Upper lobe of left lung (tissue), 6 donors: ENCODE results near the gene SOCS4. TPM values are rescaled to one million over a fixed set of nuclear protein-coding genes. Genes with fewer than 3 reads are reported as not detected.
"Not testable (repeated sequence)": the region's sequence is repeated elsewhere in the genome, so short reads cannot be mapped to it uniquely, and the experiment has no call there.

Experiments
- ATAC-seq, 2 donors: fragments of 200-7000 bp; cut with Tn5 transposase; one replicate each; pipeline ENCODE4 v1.9.1; 2022; ENCODE audit warnings: mild to moderate bottlenecking in 2 of 2, moderate library complexity in 2 of 2; ENCODE audit not compliant: low FRiP score in 2 of 2
- DNase-seq, 2 donors: peaks; one replicate each; pipeline ENCODE4 v3.0.0-alpha.2; 2019 to 2020
- H3K27ac ChIP-seq, 4 donors: fragments of 200-600 bp; sonication (generic); one replicate each; pipeline ENCODE4 v1.5.1; 2016 to 2019
- H3K27me3 ChIP-seq, 4 donors: fragments of 200-600 bp; sonication (generic); one replicate each; pipeline ENCODE4 v1.5.1; 2017 to 2019
- H3K36me3 ChIP-seq, 4 donors: fragments of 200-600 bp; sonication (generic); one replicate each; pipeline ENCODE4 v1.5.1; 2016 to 2019
- H3K4me1 ChIP-seq, 4 donors: fragments of 200-600 bp; sonication (generic); one replicate each; pipeline ENCODE4 v1.5.1; 2018 to 2019
- H3K4me3 ChIP-seq, 4 donors: fragments of 200-600 bp; sonication (generic); one replicate each; pipeline ENCODE4 v1.5.1; 2017 to 2019; ENCODE audit warnings: mild to moderate bottlenecking in 2 of 4, moderate library complexity in 1 of 4
- H3K9me3 ChIP-seq, 4 donors: fragments of 200-600 bp; sonication (generic); one replicate each; pipeline ENCODE4 v1.5.1; 2018 to 2019
- EP300 ChIP-seq, 4 donors: sonication (generic); formaldehyde crosslinking; IDR thresholded peaks; one replicate each; pipeline ENCODE4 v1.5.1; 2017; ENCODE audit warnings: antibody characterized with exemption in 4 of 4, control low read depth in 2 of 4
- POLR2A ChIP-seq, 4 donors: fragments of 450-650 bp; IDR thresholded peaks; one replicate each; pipeline ENCODE4 v1.5.1; 2016 to 2017; ENCODE audit warnings: antibody characterized with exemption in 4 of 4, mild to moderate bottlenecking in 2 of 4
- POLR2AphosphoS5 ChIP-seq, 2 donors: sonication (generic); formaldehyde crosslinking; IDR thresholded peaks; one replicate each; pipeline ENCODE4 v1.5.1; 2017; ENCODE audit warnings: antibody characterized with exemption in 2 of 2
- WGBS, 2 donors: methylation state at CpG; one replicate each; pipeline ENCODE4 v1.1.5; 2017 to 2018; 5-methylcytosine and 5-hydroxymethylcytosine counted together
- total RNA-seq, 6 donors: library from RNA; depleted of rRNA in 4 of 6; stranded (reverse); fragments of >200 nt in 4 of 6; gene quantifications; one replicate each; pipeline versions ENCODE4 v1.1.0 to v1.2.1, GENCODE V29; 2016 to 2021
- TF ChIP-seq, protein P1 (sequence below), 6 experiments: fragments of 450-650 bp in 4 of 6; fragments of 200-600 bp in 2 of 6; sonication (generic) in 2 of 6; IDR thresholded peaks; one replicate each; pipeline ENCODE4 v1.5.1; 2016 to 2019; ENCODE audit warnings: antibody characterized with exemption in 6 of 6
- donor health status: DM: no; HTN: no; CAD: no; lungs with moderate emphysema.
- donor health status: DM: no; HTN: yes; CAD: no; lungs with severe emphysema.

Gene SOCS4
- total RNA-seq, 6 donors from 2014 or later = 4.4 to 26.5 (median 18.4) TPM

DNA sequence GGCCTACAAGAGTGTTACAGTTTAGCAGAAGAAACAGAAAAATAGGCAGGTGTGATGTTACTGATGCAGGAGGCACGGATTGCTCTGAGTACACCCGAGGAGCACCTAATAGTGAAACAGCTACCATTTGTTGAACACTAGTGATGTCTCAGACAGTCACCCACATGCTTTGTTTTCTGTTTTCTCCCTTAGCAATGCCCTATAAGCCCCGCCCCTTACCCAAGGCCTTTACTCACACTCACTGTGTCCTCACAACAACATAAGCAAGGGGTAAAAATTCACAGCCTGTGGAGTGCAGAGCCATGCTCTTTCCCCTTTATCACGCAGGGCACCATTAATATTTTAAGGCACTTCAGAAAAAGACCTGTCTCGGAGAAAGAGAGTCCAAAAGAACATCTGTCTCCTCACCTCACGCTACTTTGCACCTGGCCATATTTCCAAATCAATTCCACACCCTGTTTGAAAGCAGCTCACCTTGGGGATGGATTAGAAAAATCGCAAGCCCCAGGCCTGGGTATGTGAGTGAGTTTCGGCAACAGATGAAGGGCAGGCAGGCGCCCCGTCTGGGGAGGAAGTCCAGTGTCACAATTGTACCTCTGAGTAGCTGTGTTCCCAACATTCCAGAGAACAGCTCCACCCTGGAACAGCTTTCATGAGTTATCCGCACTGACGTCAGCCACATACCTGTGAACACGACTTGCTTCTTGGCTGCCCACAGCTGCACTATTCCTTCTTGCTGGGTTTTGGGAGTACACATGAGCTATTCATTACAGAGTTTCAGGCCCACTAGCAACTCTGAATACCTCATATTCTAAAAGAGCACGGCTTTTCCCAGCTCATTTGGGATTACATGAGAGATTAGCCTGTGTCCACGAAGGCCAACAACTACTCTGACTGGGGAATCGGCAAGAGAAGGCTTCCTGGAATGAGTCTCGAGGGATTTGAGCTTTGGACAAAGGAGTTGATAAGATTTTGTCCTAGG is 50.4 kb downstream of the SOCS4 start:
- peak overlapping the region; percentile 56 to 80 (median 68) for H3K27ac ChIP-seq
- peak; percentile 73 to 94 for ATAC-seq
- DNase-seq = peak in 1 of 2 donors; percentile 87

DNA sequence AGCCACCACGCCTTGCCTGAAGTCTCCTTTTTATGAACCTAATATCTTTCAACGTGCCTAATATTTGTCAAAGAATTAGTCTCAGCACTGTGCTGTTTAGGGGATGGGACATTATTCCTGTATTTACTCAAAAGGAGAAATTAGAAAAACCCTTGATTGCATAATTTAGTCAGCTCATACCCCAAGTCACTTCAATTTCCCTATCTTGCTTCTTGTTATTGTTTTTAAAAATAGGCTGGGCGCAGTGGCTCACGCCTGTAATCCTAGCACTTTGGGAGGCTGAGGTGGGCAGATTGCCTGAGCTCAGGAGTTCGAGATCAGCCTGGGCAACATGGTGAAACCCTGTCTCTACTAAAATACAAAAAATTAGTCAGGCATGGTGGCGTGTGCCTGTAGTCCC is 52.9 kb downstream of the SOCS4 start:
- not testable (repeated sequence) for H3K36me3 ChIP-seq, ATAC-seq, H3K4me1 ChIP-seq, H3K27ac ChIP-seq, DNase-seq, H3K27me3 ChIP-seq, H3K9me3 ChIP-seq, H3K4me3 ChIP-seq
- WGBS, 2 donors = 75 to 78% methylated on average over 6 of the region's 6 CpGs

More for the DNA sequence above, 50.4 kb downstream of the SOCS4 start:
- no peaks in the 10 kb centered on the region for H3K27me3 ChIP-seq
- no peaks in the 10 kb centered on the region for H3K36me3 ChIP-seq
- H3K4me3 ChIP-seq = no peak overlapping the region
- 69 to 84% methylated on average over 17 of the region's 17 CpGs for WGBS, 2 donors
- TF ChIP-seq POLR2A (IDR thresholded peaks at IDR 0.05) (peak in 1 of 4 donors; percentile 55), POLR2AphosphoS5 (IDR thresholded peaks at IDR 0.05) (peak; percentile 19 to 52), EP300 (IDR thresholded peaks at IDR 0.05) (peak in 2 of 4 donors; percentile 42 to 72)
- TF ChIP-seq, protein P1, sequence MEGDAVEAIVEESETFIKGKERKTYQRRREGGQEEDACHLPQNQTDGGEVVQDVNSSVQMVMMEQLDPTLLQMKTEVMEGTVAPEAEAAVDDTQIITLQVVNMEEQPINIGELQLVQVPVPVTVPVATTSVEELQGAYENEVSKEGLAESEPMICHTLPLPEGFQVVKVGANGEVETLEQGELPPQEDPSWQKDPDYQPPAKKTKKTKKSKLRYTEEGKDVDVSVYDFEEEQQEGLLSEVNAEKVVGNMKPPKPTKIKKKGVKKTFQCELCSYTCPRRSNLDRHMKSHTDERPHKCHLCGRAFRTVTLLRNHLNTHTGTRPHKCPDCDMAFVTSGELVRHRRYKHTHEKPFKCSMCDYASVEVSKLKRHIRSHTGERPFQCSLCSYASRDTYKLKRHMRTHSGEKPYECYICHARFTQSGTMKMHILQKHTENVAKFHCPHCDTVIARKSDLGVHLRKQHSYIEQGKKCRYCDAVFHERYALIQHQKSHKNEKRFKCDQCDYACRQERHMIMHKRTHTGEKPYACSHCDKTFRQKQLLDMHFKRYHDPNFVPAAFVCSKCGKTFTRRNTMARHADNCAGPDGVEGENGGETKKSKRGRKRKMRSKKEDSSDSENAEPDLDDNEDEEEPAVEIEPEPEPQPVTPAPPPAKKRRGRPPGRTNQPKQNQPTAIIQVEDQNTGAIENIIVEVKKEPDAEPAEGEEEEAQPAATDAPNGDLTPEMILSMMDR (IDR thresholded peaks at IDR 0.05) = peak in 1 of 6 experiments; percentile 8
- no peaks in the 10 kb centered on the region for H3K9me3 ChIP-seq
- H3K4me1 ChIP-seq = peaks cover 4 to 11% (median 6%) of the 10 kb centered on the region in 4 donors

DNA sequence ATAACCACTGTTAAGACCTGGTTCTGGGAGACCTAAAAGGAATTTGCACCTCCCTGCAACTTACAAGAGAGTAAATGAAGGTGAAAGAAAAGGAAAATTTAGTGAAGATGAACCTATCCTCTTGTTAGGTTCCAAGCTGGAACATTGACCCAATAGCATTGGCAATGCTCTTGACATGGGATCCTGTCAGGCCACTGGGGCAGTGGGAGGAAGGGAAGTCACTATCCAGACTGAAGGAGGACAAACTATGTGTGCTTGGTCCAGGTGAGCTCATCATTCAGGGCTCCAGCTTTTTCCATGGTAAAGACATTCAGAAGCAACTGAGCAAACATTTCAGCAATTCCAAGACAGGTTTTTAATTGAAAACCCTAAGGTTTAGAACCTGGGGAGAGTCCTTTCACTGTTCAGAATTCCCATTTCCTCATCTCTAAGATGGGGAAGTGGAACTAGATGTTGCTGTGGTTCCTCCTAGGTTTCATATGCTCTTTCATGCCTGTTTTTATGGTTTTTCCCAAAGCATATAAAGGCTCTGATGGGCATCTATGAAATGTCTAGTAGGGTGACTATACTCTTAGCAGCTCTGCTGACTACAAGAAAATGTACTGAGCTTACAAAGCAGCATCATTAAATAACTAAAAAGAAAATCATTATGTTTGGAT is 57.5 kb downstream of the SOCS4 start:
- H3K9me3 ChIP-seq = no peaks in the 10 kb centered on the region
- DNase-seq (no peak), ATAC-seq (no peak)
- no peaks in the 10 kb centered on the region for H3K36me3 ChIP-seq
- H3K4me1 ChIP-seq = peaks cover 0 to 3% (median 1%) of the 10 kb centered on the region in 4 donors
- H3K27me3 ChIP-seq = no peaks in the 10 kb centered on the region
- H3K27ac ChIP-seq = no peak overlapping the region
- TF ChIP-seq, protein P1 (IDR thresholded peaks at IDR 0.05) = no peak
- TF ChIP-seq POLR2A (IDR thresholded peaks at IDR 0.05) = no peak
- no peak for TF ChIP-seq POLR2AphosphoS5 (IDR thresholded peaks at IDR 0.05)
- no peak for TF ChIP-seq EP300 (IDR thresholded peaks at IDR 0.05)
- H3K4me3 ChIP-seq = no peak overlapping the region

DNA sequence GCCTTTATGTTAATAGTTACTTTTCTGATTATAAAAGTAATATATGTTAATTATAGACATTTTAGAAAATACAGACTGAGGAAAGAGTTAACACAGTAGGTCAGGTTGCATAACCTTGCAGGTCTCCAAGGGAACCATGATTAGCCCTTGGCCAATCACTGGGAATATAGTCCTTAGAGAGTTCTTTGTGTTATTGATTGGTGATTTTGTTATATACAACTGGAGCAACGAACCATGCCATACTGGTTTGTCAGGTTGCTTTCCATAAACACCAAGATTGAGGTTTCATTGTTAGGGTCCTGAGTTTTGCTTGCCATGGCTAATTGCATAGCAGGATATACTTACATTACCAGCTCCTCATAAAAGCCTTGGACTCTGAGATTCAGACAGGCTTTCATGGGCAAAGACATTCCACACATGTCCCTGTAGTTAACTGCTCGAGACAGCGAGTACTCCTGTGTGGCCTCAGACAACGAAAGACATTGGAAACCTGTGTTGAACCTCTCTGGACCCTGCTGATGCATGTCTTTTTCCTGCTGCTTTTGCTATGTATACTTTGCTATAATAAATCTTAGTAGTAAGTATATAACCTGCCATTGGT is 58.1 kb downstream of the SOCS4 start:
- Histone ChIP-seq H3K4me3 (no peak overlapping the region), H3K4me1 (peaks cover 0 to 9% (median 3%) of the 10 kb centered on the region in 4 donors), H3K27me3 (no peaks in the 10 kb centered on the region), H3K27ac (no peak overlapping the region), H3K36me3 (no peaks in the 10 kb centered on the region), H3K9me3 (no peaks in the 10 kb centered on the region)
- WGBS, 2 donors = 74 to 80% methylated on average over 4 of the region's 4 CpGs
- ATAC-seq = no peak
- TF ChIP-seq, protein P1 (IDR thresholded peaks at IDR 0.05) = no peak
- TF ChIP-seq POLR2A (IDR thresholded peaks at IDR 0.05) = no peak
- TF ChIP-seq POLR2AphosphoS5 (IDR thresholded peaks at IDR 0.05) = no peak
- no peak for TF ChIP-seq EP300 (IDR thresholded peaks at IDR 0.05)
- no peak for DNase-seq

DNA sequence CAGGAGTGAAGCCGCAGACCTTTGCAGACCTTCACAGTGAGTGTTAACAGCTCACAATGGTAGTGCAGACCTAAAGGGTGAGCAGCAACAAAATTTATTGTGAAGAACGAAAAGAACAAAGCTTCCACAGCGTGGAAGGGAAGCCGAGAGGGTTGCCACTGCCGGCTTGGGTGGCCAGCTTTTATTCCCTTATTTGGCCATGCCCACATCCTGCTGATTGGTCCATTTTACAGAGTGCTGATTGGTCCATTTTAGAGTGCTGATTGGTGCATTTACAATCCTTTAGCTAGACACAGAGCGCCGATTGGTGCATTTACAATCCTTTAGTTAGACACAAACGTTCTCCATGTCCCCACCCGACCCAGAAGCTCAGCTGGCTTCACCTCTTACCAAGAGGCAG is 59.9 kb downstream of the SOCS4 start:
- no peak for ATAC-seq
- WGBS, 2 donors = 91 to 92% methylated on average over 9 of the region's 9 CpGs
- Histone ChIP-seq H3K4me3 (no peak overlapping the region), H3K27ac (no peak overlapping the region), H3K9me3 (no peaks in the 10 kb centered on the region), H3K27me3 (no peaks in the 10 kb centered on the region), H3K4me1 (peaks cover 0 to 11% (median 3%) of the 10 kb centered on the region in 4 donors), H3K36me3 (no peaks in the 10 kb centered on the region)
- TF ChIP-seq EP300 (IDR thresholded peaks at IDR 0.05) (no peak), POLR2AphosphoS5 (IDR thresholded peaks at IDR 0.05) (no peak), POLR2A (IDR thresholded peaks at IDR 0.05) (no peak)
- TF ChIP-seq, protein P1 (IDR thresholded peaks at IDR 0.05) = no peak
- no peak for DNase-seq
